PC-3 (cell line): Measurements from ENCODE around the gene PRR27. TPM values are rescaled to one million over a fixed set of nuclear protein-coding genes. Genes with fewer than 3 reads are reported as not detected.

Experiments
- ATAC-seq: fragments of 200-7000 bp; cut with Tn5 transposase; 2 replicates; pipeline ENCODE4 v1.9.1; 2020; ENCODE audit warnings: mild to moderate bottlenecking, moderate library complexity
- BruUV-seq: library from RNA; stranded (reverse); fragments of 400-500 nt; replicated peaks from 2 replicates; lab custom pipeline; 2021; lab: Mats Ljungman, UMichigan
- CTCF ChIA-PET: fragments of 300-600 bp; sonication (Branson Sonifier 250); formaldehyde crosslinking; loops from one replicate; lab custom pipeline; 2022; ENCODE audit warnings: antibody characterized with exemption; lab: Charles Lee
- POLR2A ChIA-PET: fragments of 300-600 bp; sonication (Branson Sonifier 250); formaldehyde crosslinking; loops from one replicate; lab custom pipeline; 2022; ENCODE audit warnings: antibody characterized with exemption; ENCODE audit not compliant: unreplicated experiment; lab: Charles Lee
- DNase-seq: peaks from one replicate; pipeline ENCODE4 v3.0.0-alpha.2; 2015
- H2AFZ ChIP-seq: fragments of 300-600 bp; sonication (generic); 2 replicates; pipeline ENCODE4 v1.6.0; 2016; ENCODE audit warnings: antibody characterized with exemption, low read length
- H3F3A ChIP-seq: fragments of 300-600 bp; sonication (generic); one replicate; pipeline ENCODE4 v1.6.0; 2017; ENCODE audit warnings: antibody characterized with exemption, low read length, control low read depth, mild to moderate bottlenecking; ENCODE audit not compliant: unreplicated experiment
- H3K27ac ChIP-seq: fragments of 300-600 bp; sonication (generic); 2 replicates; pipeline ENCODE4 v1.5.1; 2016; ENCODE audit warnings: mild to moderate bottlenecking, low read length
- H3K27me3 ChIP-seq: fragments of 300-600 bp; sonication (generic); 2 replicates; pipeline ENCODE4 v1.6.1; 2016; ENCODE audit warnings: low read length, mixed read lengths
- H3K36me3 ChIP-seq: fragments of 300-600 bp; sonication (generic); 2 replicates; pipeline ENCODE4 v1.6.1; 2016; ENCODE audit warnings: low read depth, mixed run types, low read length, mixed read lengths
- H3K4me1 ChIP-seq: fragments of 300-600 bp; sonication (generic); 2 replicates; pipeline ENCODE4 v1.5.1; 2016; ENCODE audit warnings: low read length; ENCODE audit not compliant: insufficient read depth
- H3K4me2 ChIP-seq: fragments of 300-600 bp; sonication (generic); 2 replicates; pipeline ENCODE4 v1.6.0; 2016; ENCODE audit warnings: low read length
- H3K4me3 ChIP-seq: fragments of 300-600 bp; sonication (generic); 2 replicates; pipeline ENCODE4 v1.5.1; 2016; ENCODE audit warnings: mild to moderate bottlenecking, low read length, mixed read lengths
- H3K79me2 ChIP-seq: fragments of 300-600 bp; sonication (generic); 2 replicates; pipeline ENCODE4 v1.6.1; 2017; ENCODE audit warnings: low read length, mixed read lengths
- H3K9ac ChIP-seq: fragments of 300-600 bp; sonication (generic); 2 replicates; pipeline ENCODE4 v1.6.0; 2016; ENCODE audit warnings: mild to moderate bottlenecking, low read length
- H3K9me2 ChIP-seq: fragments of 300-600 bp; sonication (generic); replicated peaks from 2 replicates; pipeline ENCODE4 v1.6.1; 2016; ENCODE audit warnings: mixed run types, low read length, mixed read lengths
- H3K9me3 ChIP-seq: fragments of 300-600 bp; sonication (generic); 2 replicates; pipeline ENCODE4 v1.6.1; 2016; ENCODE audit warnings: low read length, mixed read lengths
- H4K20me1 ChIP-seq: fragments of 300-600 bp; sonication (generic); 2 replicates; pipeline ENCODE4 v1.6.1; 2016; ENCODE audit warnings: low read length, mixed read lengths
- EZH2 ChIP-seq: fragments of 300-600 bp; sonication (generic); IDR thresholded peaks from one replicate; pipeline ENCODE4 v1.6.1; 2017; ENCODE audit warnings: antibody characterized with exemption, mild to moderate bottlenecking, low read length; ENCODE audit not compliant: unreplicated experiment
- EZH2phosphoT487 ChIP-seq: fragments of 300-600 bp; sonication (generic); IDR thresholded peaks from 2 replicates; pipeline ENCODE4 v1.6.1; 2018; ENCODE audit warnings: mild to moderate bottlenecking, antibody characterized with exemption, low read length, borderline replicate concordance
- intact Hi-C: fragments of 100-400 bp; cut with micrococcal nuclease; formaldehyde crosslinking; loops from 2 replicates; pipeline ENCODE4 v1.9.0; 2023
- total RNA-seq: library from RNA; depleted of rRNA; stranded (reverse); fragments of >200 nt; gene quantifications from 2 replicates; pipeline ENCODE4 v1.2.3, GENCODE V29; 2014
- TF ChIP-seq, protein P1 (sequence below): fragments of 300-600 bp; sonication (generic); conservative IDR thresholded peaks from 2 replicates; pipeline ENCODE4 v1.5.1; 2017; ENCODE audit warnings: antibody characterized with exemption, low read depth, mild to moderate bottlenecking, low read length

The PRR27 gene
- total RNA-seq, 1 experiment from 2014 or later, result not detected

DNA sequence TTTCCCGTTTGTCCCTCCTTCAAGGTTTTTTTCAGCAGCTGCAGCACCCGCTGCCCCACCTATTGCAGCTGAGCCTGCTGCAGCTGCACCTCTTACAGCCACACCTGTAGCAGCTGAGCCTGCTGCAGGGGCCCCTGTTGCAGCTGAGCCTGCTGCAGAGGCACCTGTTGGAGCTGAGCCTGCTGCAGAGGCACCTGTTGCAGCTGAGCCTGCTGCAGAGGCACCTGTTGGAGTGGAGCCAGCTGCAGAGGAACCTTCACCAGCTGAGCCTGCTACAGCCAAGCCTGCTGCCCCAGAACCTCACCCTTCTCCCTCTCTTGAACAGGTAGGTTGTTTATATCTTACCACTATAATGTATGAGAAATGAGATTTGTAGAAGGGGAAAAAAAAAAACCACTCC is 4.5 kb downstream of the PRR27 start:
- BruUV-seq, result no TSS peak
- no peaks in the 10 kb centered on the region for H3K79me2 ChIP-seq
- CTCF ChIA-PET, result no interaction called here
- no peaks in the 10 kb centered on the region for H3K4me1 ChIP-seq
- intact Hi-C loops, result no loop called here
- no peaks in the 10 kb centered on the region for H3K36me3 ChIP-seq
- peaks cover 19% of the 10 kb centered on the region for H3K27me3 ChIP-seq
- H3F3A ChIP-seq, result no peaks in the 10 kb centered on the region
- no peak overlapping the region for H3K4me3 ChIP-seq
- no peak overlapping the region for H2AFZ ChIP-seq
- no peaks in the 10 kb centered on the region for H3K9me2 ChIP-seq
- no peak overlapping the region for H3K4me2 ChIP-seq
- H3K27ac ChIP-seq, result no peak overlapping the region
- H4K20me1 ChIP-seq, result no peaks in the 10 kb centered on the region
- POLR2A ChIA-PET, result no interaction called here
- TF ChIP-seq, protein P1, sequence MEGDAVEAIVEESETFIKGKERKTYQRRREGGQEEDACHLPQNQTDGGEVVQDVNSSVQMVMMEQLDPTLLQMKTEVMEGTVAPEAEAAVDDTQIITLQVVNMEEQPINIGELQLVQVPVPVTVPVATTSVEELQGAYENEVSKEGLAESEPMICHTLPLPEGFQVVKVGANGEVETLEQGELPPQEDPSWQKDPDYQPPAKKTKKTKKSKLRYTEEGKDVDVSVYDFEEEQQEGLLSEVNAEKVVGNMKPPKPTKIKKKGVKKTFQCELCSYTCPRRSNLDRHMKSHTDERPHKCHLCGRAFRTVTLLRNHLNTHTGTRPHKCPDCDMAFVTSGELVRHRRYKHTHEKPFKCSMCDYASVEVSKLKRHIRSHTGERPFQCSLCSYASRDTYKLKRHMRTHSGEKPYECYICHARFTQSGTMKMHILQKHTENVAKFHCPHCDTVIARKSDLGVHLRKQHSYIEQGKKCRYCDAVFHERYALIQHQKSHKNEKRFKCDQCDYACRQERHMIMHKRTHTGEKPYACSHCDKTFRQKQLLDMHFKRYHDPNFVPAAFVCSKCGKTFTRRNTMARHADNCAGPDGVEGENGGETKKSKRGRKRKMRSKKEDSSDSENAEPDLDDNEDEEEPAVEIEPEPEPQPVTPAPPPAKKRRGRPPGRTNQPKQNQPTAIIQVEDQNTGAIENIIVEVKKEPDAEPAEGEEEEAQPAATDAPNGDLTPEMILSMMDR, result no peak
- no peak for TF ChIP-seq EZH2
- TF ChIP-seq EZH2phosphoT487, result no peak
- H3K9ac ChIP-seq, result no peak overlapping the region
- DNase-seq (no peak), ATAC-seq (no peak)
- H3K9me3 ChIP-seq, result no peaks in the 10 kb centered on the region

DNA sequence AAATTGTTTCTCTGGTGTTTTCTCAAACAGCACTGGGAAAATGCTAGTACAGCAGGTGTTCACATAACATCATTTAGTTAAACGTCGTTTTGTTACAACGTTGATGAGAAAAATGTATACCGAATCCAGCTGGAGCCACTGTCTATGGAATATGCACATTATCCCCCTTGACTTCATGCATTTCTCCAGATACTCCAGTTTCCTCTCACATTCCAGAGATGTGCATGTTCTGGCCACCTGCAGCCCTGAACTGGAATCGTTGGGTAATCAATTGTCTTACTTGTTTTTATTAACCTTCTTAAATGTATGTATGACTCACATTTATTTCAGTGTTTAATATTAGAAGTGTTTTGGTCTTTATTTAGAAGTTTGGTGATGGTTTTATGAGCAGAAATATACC is 23.1 kb downstream of the PRR27 start:
- Histone ChIP-seq H3K4me2 (no peak overlapping the region), H3K9ac (no peak overlapping the region), H3K79me2 (no peaks in the 10 kb centered on the region), H3K9me3 (no peaks in the 10 kb centered on the region), H3K4me3 (no peak overlapping the region), H3K36me3 (no peaks in the 10 kb centered on the region), H3K27ac (no peak overlapping the region), H3K9me2 (no peaks in the 10 kb centered on the region), H2AFZ (no peak overlapping the region), H3K4me1 (no peaks in the 10 kb centered on the region), H3F3A (no peaks in the 10 kb centered on the region), H3K27me3 (peaks cover 11% of the 10 kb centered on the region; the same call in 1 of the 2 replicates), H4K20me1 (no peaks in the 10 kb centered on the region)
- DNase-seq (no peak), ATAC-seq (no peak)
- ChIA-PET CTCF (no interaction called here), POLR2A (no interaction called here)
- BruUV-seq, result no TSS peak
- no peak for TF ChIP-seq EZH2
- TF ChIP-seq, protein P1, result no peak
- no peak for TF ChIP-seq EZH2phosphoT487
- intact Hi-C loops, result no loop called here

DNA sequence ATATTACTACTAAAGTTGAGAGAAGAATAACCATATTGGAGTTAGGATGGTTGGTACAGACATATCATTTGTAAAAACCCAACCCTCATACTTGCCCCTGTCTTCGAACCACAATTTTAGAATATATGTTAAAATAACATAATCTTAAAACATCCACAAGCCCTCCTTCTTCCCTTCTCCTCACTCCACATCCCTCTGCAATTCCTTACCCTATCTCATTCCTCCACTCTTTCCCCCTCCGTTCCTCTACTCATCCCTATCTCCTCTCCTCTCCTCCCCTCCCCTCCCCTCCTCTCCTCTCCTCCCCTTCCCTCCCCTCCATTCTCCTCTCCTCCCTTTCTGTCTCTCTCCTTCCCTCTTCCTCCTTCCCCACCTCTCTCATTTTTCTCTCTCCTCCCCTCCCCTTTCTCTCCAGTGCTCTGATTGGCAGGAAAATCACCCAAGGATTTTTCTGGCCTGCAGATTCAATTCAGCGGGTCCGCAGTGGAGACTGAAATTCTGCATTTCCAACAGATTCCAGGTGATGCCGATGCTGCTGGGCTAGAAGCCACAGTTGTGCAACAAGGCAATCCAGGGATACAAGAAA is 24.1 kb downstream of the PRR27 start:
- H4K20me1 ChIP-seq, result no peaks in the 10 kb centered on the region
- H3K4me2 ChIP-seq, result no peak overlapping the region
- POLR2A ChIA-PET, result no interaction called here
- CTCF ChIA-PET, result no interaction called here
- TF ChIP-seq, protein P1, result no peak
- TF ChIP-seq EZH2phosphoT487, result no peak
- no peak for TF ChIP-seq EZH2
- H3K9me3 ChIP-seq, result no peaks in the 10 kb centered on the region
- no peaks in the 10 kb centered on the region for H3F3A ChIP-seq
- no TSS peak for BruUV-seq
- no peak overlapping the region for H3K9ac ChIP-seq
- no peaks in the 10 kb centered on the region for H3K9me2 ChIP-seq
- H3K4me1 ChIP-seq, result no peaks in the 10 kb centered on the region
- DNase-seq (no peak), ATAC-seq (no peak)
- no peak overlapping the region for H2AFZ ChIP-seq
- no peaks in the 10 kb centered on the region for H3K36me3 ChIP-seq
- H3K79me2 ChIP-seq, result no peaks in the 10 kb centered on the region
- H3K27ac ChIP-seq, result no peak overlapping the region
- intact Hi-C loops, result no loop called here
- 0 out of 2 replicates have a peak, but pooled peaks cover 12% of the 10 kb centered on the region for H3K27me3 ChIP-seq
- no peak overlapping the region for H3K4me3 ChIP-seq
